ENCODE results near the gene ELMO1.

- TF ChIP-seq, protein P1, sequence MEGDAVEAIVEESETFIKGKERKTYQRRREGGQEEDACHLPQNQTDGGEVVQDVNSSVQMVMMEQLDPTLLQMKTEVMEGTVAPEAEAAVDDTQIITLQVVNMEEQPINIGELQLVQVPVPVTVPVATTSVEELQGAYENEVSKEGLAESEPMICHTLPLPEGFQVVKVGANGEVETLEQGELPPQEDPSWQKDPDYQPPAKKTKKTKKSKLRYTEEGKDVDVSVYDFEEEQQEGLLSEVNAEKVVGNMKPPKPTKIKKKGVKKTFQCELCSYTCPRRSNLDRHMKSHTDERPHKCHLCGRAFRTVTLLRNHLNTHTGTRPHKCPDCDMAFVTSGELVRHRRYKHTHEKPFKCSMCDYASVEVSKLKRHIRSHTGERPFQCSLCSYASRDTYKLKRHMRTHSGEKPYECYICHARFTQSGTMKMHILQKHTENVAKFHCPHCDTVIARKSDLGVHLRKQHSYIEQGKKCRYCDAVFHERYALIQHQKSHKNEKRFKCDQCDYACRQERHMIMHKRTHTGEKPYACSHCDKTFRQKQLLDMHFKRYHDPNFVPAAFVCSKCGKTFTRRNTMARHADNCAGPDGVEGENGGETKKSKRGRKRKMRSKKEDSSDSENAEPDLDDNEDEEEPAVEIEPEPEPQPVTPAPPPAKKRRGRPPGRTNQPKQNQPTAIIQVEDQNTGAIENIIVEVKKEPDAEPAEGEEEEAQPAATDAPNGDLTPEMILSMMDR (optimal IDR thresholded peaks at IDR 0.05 in 1 of 3, IDR thresholded peaks at IDR 0.05 in 1 of 3, conservative IDR thresholded peaks at IDR 0.05 in 1 of 3; ENCODE audit: extremely low read depth in 1 of 3, insufficient read depth in 2 of 3, low read length in 3 of 3) = no peak
- TF ChIP-seq EZH2 (IDR thresholded peaks at IDR 0.05; ENCODE audit: low read length) = no peak
These were observed 46.3 kb upstream of the ELMO1 start for GRCh38 chr7:37494926-37495325.

Data from keratinocyte (primary cell).